H1 (cell line): ENCODE data around the gene MPPED2. TPM values are rescaled to one million over a fixed set of nuclear protein-coding genes. Genes with fewer than 3 reads are reported as not detected.

ENCODE experiments used
- CTCF ChIA-PET: fragments of 300-600 bp; sonication (Branson Sonifier 250); formaldehyde crosslinking; loops from one replicate; lab custom pipeline; 2021; ENCODE audit not compliant: partially characterized antibody; lab: Charles Lee
- POLR2A ChIA-PET: fragments of 300-600 bp; sonication (Branson Sonifier 250); formaldehyde crosslinking; loops from one replicate; lab custom pipeline; 2021; ENCODE audit warnings: inconsistent platforms; ENCODE audit not compliant: partially characterized antibody; lab: Charles Lee
- DNase-seq, 2 experiments: peaks; one replicate each; pipeline versions ENCODE4 v3.0.0 to v3.0.0-alpha.2; 2010 to 2022; ENCODE audit warnings: low spot score in 2 of 2, low read depth in 1 of 2, mixed read lengths in 1 of 2
- FAIRE-seq: peaks from 2 replicates; lab custom pipeline; 2011; peaks lifted over from hg19 to GRCh38; lab: Jason Lieb, UNC
- H2AFZ ChIP-seq: 2 replicates; pipeline ENCODE4 v1.8.1; 2012; ENCODE audit warnings: low read length, inconsistent platforms
- H2AK5ac ChIP-seq: 2 replicates; pipeline ENCODE4 v1.6.1; 2013; ENCODE audit warnings: low read depth, low read length
- H2BK120ac ChIP-seq: replicated peaks from 2 replicates; pipeline ENCODE3; 2013; ENCODE audit warnings: low read depth, low read length, inconsistent platforms
- H2BK12ac ChIP-seq: 2 replicates; pipeline ENCODE4 v1.6.1; 2013; ENCODE audit warnings: low read depth, low read length
- H2BK15ac ChIP-seq: 2 replicates; pipeline ENCODE4 v1.6.1; 2013; ENCODE audit warnings: low read length
- H2BK20ac ChIP-seq: 2 replicates; pipeline ENCODE4 v1.6.1; 2013; ENCODE audit warnings: low read length
- H2BK5ac ChIP-seq: 2 replicates; pipeline ENCODE4 v1.6.1; 2013; ENCODE audit warnings: low read depth, low read length
- H3K14ac ChIP-seq: 2 replicates; pipeline ENCODE4 v1.6.1; 2013; ENCODE audit warnings: inconsistent platforms; ENCODE audit not compliant: insufficient read length
- H3K18ac ChIP-seq: 2 replicates; pipeline ENCODE4 v1.6.1; 2013; ENCODE audit warnings: low read length; ENCODE audit errors: extremely low read depth
- H3K23ac ChIP-seq: 2 replicates; pipeline ENCODE4 v1.6.1; 2013; ENCODE audit warnings: inconsistent platforms; ENCODE audit not compliant: insufficient read length
- H3K23me2 ChIP-seq: 2 replicates; pipeline ENCODE4 v1.6.1; 2013; ENCODE audit warnings: low read depth, low read length
- H3K27ac ChIP-seq: 2 replicates; pipeline ENCODE4 v1.6.1; 2011; ENCODE audit warnings: low read depth, low read length, inconsistent platforms
- H3K27me3 ChIP-seq, 4 experiments: replicated peaks in 1 of 4; 1 replicate in 1 of 4; 2 replicates in 3 of 4; pipeline versions ENCODE4 v1.6.1 to v1.8.1; 2011 to 2013; ENCODE audit warnings: low read length in 3 of 4, mild to moderate bottlenecking in 3 of 4, inconsistent platforms in 2 of 4, mixed read lengths in 2 of 4, moderate library complexity in 1 of 4; ENCODE audit not compliant: control insufficient read depth in 3 of 4, insufficient read depth in 3 of 4; ENCODE audit errors: extremely low read depth in 1 of 4
- H3K36me3 ChIP-seq, 4 experiments: 2 replicates each; pipeline versions ENCODE4 v1.6.1 to v1.8.1; 2011 to 2013; ENCODE audit warnings: mild to moderate bottlenecking in 4 of 4, low read length in 3 of 4, moderate library complexity in 2 of 4, control low read depth in 1 of 4, inconsistent platforms in 1 of 4; ENCODE audit not compliant: insufficient read depth in 4 of 4, control insufficient read depth in 2 of 4
- H3K4ac ChIP-seq: replicated peaks from 2 replicates; pipeline ENCODE3; 2013; ENCODE audit warnings: low read length, low read depth, mixed read lengths, inconsistent platforms; ENCODE audit not compliant: insufficient read length
- H3K4me1 ChIP-seq, 4 experiments: replicated peaks in 1 of 4; 1 replicate in 1 of 4; 2 replicates in 3 of 4; pipeline versions ENCODE4 v1.6.1 to v1.8.1; 2011 to 2013; ENCODE audit warnings: low read length in 3 of 4, inconsistent platforms in 2 of 4, mixed read lengths in 1 of 4; ENCODE audit not compliant: insufficient read depth in 4 of 4, control insufficient read depth in 3 of 4
- H3K4me2 ChIP-seq, 2 experiments: 2 replicates each; pipeline versions ENCODE4 v1.6.1 to v1.8.1; 2011 to 2013; ENCODE audit warnings: low read depth in 2 of 2, low read length in 2 of 2, control low read depth in 1 of 2, inconsistent platforms in 1 of 2, mild to moderate bottlenecking in 1 of 2; ENCODE audit not compliant: insufficient read depth in 1 of 2
- H3K4me3 ChIP-seq, 4 experiments: fragments of 200-600, 300-600 bp in 1 of 4; sonication (generic), shearing (Covaris generic), sonication (Bioruptor Twin) in 1 of 4; 2 replicates each; pipeline versions ENCODE4 v1.5.1 to v1.8.1; 2011 to 2016; ENCODE audit warnings: low read length in 4 of 4, low read depth in 3 of 4, control low read depth in 2 of 4, inconsistent platforms in 2 of 4, mild to moderate bottlenecking in 2 of 4, mixed read lengths in 1 of 4, moderate library complexity in 1 of 4; ENCODE audit not compliant: insufficient read depth in 2 of 4; ENCODE audit errors: extremely low read depth in 1 of 4
- H3K56ac ChIP-seq: replicated peaks from 2 replicates; pipeline ENCODE3; 2013; ENCODE audit warnings: low read depth, mild to moderate bottlenecking, mixed read lengths, low read length, inconsistent platforms; ENCODE audit not compliant: insufficient read length
- H3K79me1 ChIP-seq: 2 replicates; pipeline ENCODE4 v1.6.1; 2013; ENCODE audit warnings: low read depth, low read length, control low read depth
- H3K79me2 ChIP-seq, 2 experiments: 2 replicates each; pipeline versions ENCODE4 v1.6.1 to v1.8.1; 2012 to 2013; ENCODE audit warnings: low read length in 2 of 2, mild to moderate bottlenecking in 2 of 2, inconsistent platforms in 1 of 2; ENCODE audit not compliant: insufficient read depth in 2 of 2, control insufficient read depth in 1 of 2
- H3K9ac ChIP-seq, 4 experiments: replicated peaks in 1 of 4; 1 replicate in 1 of 4; 2 replicates in 3 of 4; pipeline versions ENCODE4 v1.6.1 to v1.8.1; 2011 to 2013; ENCODE audit warnings: low read depth in 3 of 4, low read length in 3 of 4, control low read depth in 2 of 4, mild to moderate bottlenecking in 2 of 4, moderate library complexity in 2 of 4, inconsistent platforms in 1 of 4; ENCODE audit errors: extremely low read depth in 1 of 4
- H3K9me3 ChIP-seq, 2 experiments: 2 replicates each; pipeline versions ENCODE4 v1.6.1 to v1.8.1; 2012 to 2013; ENCODE audit warnings: mild to moderate bottlenecking in 2 of 2, moderate library complexity in 2 of 2, control low read depth in 1 of 2, inconsistent platforms in 1 of 2, low read depth in 1 of 2, low read length in 1 of 2, mixed read lengths in 1 of 2; ENCODE audit not compliant: insufficient read depth in 2 of 2
- H4K20me1 ChIP-seq, 2 experiments: replicated peaks in 1 of 2; 2 replicates each; pipeline versions ENCODE3 to v1.8.1; 2011 to 2013; ENCODE audit warnings: inconsistent platforms in 2 of 2, low read length in 2 of 2, mild to moderate bottlenecking in 1 of 2; ENCODE audit not compliant: insufficient read depth in 2 of 2, control insufficient read depth in 1 of 2
- H4K5ac ChIP-seq: 2 replicates; pipeline ENCODE4 v1.6.1; 2013; ENCODE audit warnings: low read length, low read depth, mixed read lengths, inconsistent platforms; ENCODE audit not compliant: insufficient read length
- H4K8ac ChIP-seq: 2 replicates; pipeline ENCODE4 v1.8.0; 2013; ENCODE audit warnings: mild to moderate bottlenecking, moderate library complexity, low read length, inconsistent platforms; ENCODE audit not compliant: insufficient read depth; ENCODE audit errors: extremely low read depth
- H4K91ac ChIP-seq: replicated peaks from 2 replicates; pipeline ENCODE3; 2013; ENCODE audit warnings: low read length, mixed read lengths, inconsistent platforms; ENCODE audit not compliant: insufficient read length
- ATF3 ChIP-seq: IDR thresholded peaks from 2 replicates; pipeline ENCODE4 v1.6.1; 2011; ENCODE audit warnings: low read depth, mild to moderate bottlenecking, low read length; ENCODE audit not compliant: insufficient read depth
- CHD1 ChIP-seq: IDR thresholded peaks from 2 replicates; pipeline ENCODE4 v1.6.1; 2012; ENCODE audit warnings: low read depth, low read length, improper control_type of control experiment
- KDM1A ChIP-seq: fragments of 200-600, 300-600 bp; sonication (generic); IDR thresholded peaks from 2 replicates; pipeline ENCODE4 v1.7.1; 2016; ENCODE audit warnings: mild to moderate bottlenecking, low read length, borderline replicate concordance
- NANOG ChIP-seq: IDR thresholded peaks from 2 replicates; pipeline ENCODE4 v1.6.1; 2011; ENCODE audit warnings: low read length, low read depth, mild to moderate bottlenecking, inconsistent platforms; ENCODE audit not compliant: insufficient read depth, poor library complexity, severe bottlenecking
- POLR2A ChIP-seq, 2 experiments: IDR thresholded peaks; 1 replicate in 1 of 2; 2 replicates in 1 of 2; pipeline ENCODE4 v1.6.1; 2011; ENCODE audit warnings: low read depth in 2 of 2, low read length in 2 of 2, mild to moderate bottlenecking in 2 of 2; ENCODE audit errors: control extremely low read depth in 1 of 2
- WGBS, 2 experiments: shearing (Covaris generic) in 1 of 2; methylation state at CpG; one replicate each; pipeline versions ENCODE4 v1.1.6 to v1.1.7; 2013 to 2015; ENCODE audit warnings: low lambda C conversion rate in 2 of 2, mixed read lengths in 2 of 2, inconsistent platforms in 1 of 2, low coverage in 1 of 2, missing lambda C conversion rate in 1 of 2; ENCODE audit not compliant: insufficient replicate concordance in 2 of 2, insufficient coverage in 1 of 2, insufficient read length in 1 of 2; ENCODE audit errors: extremely low coverage in 1 of 2, missing lambda C conversion rate in 1 of 2; 5-methylcytosine and 5-hydroxymethylcytosine counted together
- polyA plus RNA-seq, 7 experiments: library from polyadenylated mRNA; depleted of rRNA in 3 of 7; stranded (reverse) in 5 of 7; unstranded in 2 of 7; fragments of >200 nt in 5 of 7; fragments of 200-250 nt in 2 of 7; gene quantifications; 1 replicate in 5 of 7; 2 replicates in 1 of 7; 4 replicates in 1 of 7; pipeline versions ENCODE4 v1.2.1 to v1.2.3, GENCODE V29; 2011 to 2013; ENCODE audit warnings: missing spikeins in 2 of 7, mixed read lengths in 2 of 7
- total RNA-seq: library from RNA; stranded (reverse); fragmentation: NEBNext Ultra II Directional; extraction: Animal tissue kit (Norgen Biotek cat#: 25700); gene quantifications from 2 replicates; pipeline ENCODE4 v1.2.1, GENCODE V29; 2021

The MPPED2 gene
- total and polyA plus RNA-seq, 2 of the 8 experiments (the other 6 are each of a cell fraction or from before 2014, with no cell fraction given) = 1.3 to 3.5 TPM

- H3K4me2 ChIP-seq = no peak overlapping the region
- DNase-seq = no peak
- TF ChIP-seq ATF3 (no peak), NANOG (no peak), CHD1 (no peak), KDM1A (no peak), POLR2A (IDR thresholded peaks at IDR 0.05; ENCODE audit: control extremely low read depth in 1 of 2, low read depth in 2 of 2, low read length in 2 of 2) (no peak)
Observed at GRCh38 chr11:30489511-30489910, 96.6 kb downstream of the MPPED2 start.

More at GRCh38 chr11:30489511-30489910, 96.6 kb downstream of the MPPED2 start:
- POLR2A ChIA-PET = interaction anchor here (1.2 kb wide), 1 partner anchor 10 kb away, joined by 3 read pairs; no protein-coding TSS in a partner anchor
- H3K56ac ChIP-seq = no peak overlapping the region
- H3K23me2 ChIP-seq = no peaks in the 10 kb centered on the region
- no peaks in the 10 kb centered on the region for H3K4me1 ChIP-seq
- H2AFZ ChIP-seq = no peak overlapping the region
- no peak overlapping the region for H3K23ac ChIP-seq
- H2BK20ac ChIP-seq = no peak overlapping the region
- no peak overlapping the region for H4K91ac ChIP-seq
- H2BK5ac ChIP-seq = no peak overlapping the region
- H3K9ac ChIP-seq = no peak overlapping the region
- H3K27me3 ChIP-seq = no peaks in the 10 kb centered on the region
- no peaks in the 10 kb centered on the region for H3K79me1 ChIP-seq
- H3K27ac ChIP-seq = no peak overlapping the region
- no peaks in the 10 kb centered on the region for H3K9me3 ChIP-seq
- no peak for FAIRE-seq
- H4K5ac ChIP-seq = no peak overlapping the region
- no peak overlapping the region for H2BK12ac ChIP-seq
- WGBS, 2 experiments = 82% methylated on average over 4 of the region's 4 CpGs; no CpG with 5 or more reads in 1 of the 2 experiments
- H3K4me3 ChIP-seq = no peak overlapping the region
- H3K4ac ChIP-seq = no peak overlapping the region
- no peak overlapping the region for H2BK120ac ChIP-seq
- CTCF ChIA-PET = interaction anchor here (0.6 to 0.9 kb wide), 4 partner anchors 21 to 427 kb away, joined by 3 read pairs; no protein-coding TSS in a partner anchor
- H3K36me3 ChIP-seq = no peaks in the 10 kb centered on the region
- H4K8ac ChIP-seq = no peak overlapping the region
- H3K79me2 ChIP-seq = no peaks in the 10 kb centered on the region
- no peak overlapping the region for H3K14ac ChIP-seq
- no peak overlapping the region for H3K18ac ChIP-seq
- H2BK15ac ChIP-seq = no peak overlapping the region
- no peaks in the 10 kb centered on the region for H4K20me1 ChIP-seq
- no peak overlapping the region for H2AK5ac ChIP-seq
